HepG2 (cell line): Measurements from ENCODE around the gene MEX3D. TPM values are rescaled to one million over a fixed set of nuclear protein-coding genes. Genes with fewer than 3 reads are reported as not detected.

Experiments
- ATAC-seq: fragments of 200-7000 bp; cut with Tn5 transposase; 3 replicates; pipeline ENCODE4 v1.9.1; 2020; ENCODE audit warnings: mild to moderate bottlenecking, moderate library complexity
- BruUV-seq: library from RNA; stranded (reverse); fragments of 400-500 nt; replicated peaks from 2 replicates; lab custom pipeline; 2021; lab: Mats Ljungman, UMichigan
- CTCF ChIA-PET: fragments of 300-600 bp; formaldehyde crosslinking; extraction: SDS; loops from one replicate; lab custom pipeline; 2021; ENCODE audit warnings: low total read pairs, inconsistent platforms, low intra/inter-chr PET ratio; lab: Yijun Ruan, JAX
- POLR2A ChIA-PET: fragments of 350-600 bp; sonication (Branson Sonifier 250); formaldehyde crosslinking; loops from one replicate; lab custom pipeline; 2020; ENCODE audit warnings: antibody characterized with exemption, inconsistent platforms; lab: Yijun Ruan, JAX
- DNase-seq: peaks from one replicate; pipeline ENCODE4 v3.0.0-alpha.2; 2015; ENCODE audit warnings: low spot score
- FAIRE-seq: peaks from 3 replicates; lab custom pipeline; 2011; peaks lifted over from hg19 to GRCh38; lab: Jason Lieb, UNC
- H2AFZ ChIP-seq: one replicate; pipeline ENCODE4 v1.6.1; 2011; ENCODE audit warnings: low read length, inconsistent platforms
- H3K27ac ChIP-seq: fragments of 300-600 bp; 3 replicates; pipeline ENCODE4 v1.8.0; 2011; ENCODE audit warnings: mixed run types, mild to moderate bottlenecking, mixed read lengths, low read length, inconsistent platforms; ENCODE audit not compliant: insufficient read depth; ENCODE audit errors: extremely low read length
- H3K27me3 ChIP-seq, 2 experiments: fragments of 200-600 bp in 1 of 2; 2 replicates in 1 of 2; 3 replicates in 1 of 2; pipeline versions ENCODE4 v1.6.0 to v1.8.0; 2011; ENCODE audit warnings: low read length in 2 of 2, mild to moderate bottlenecking in 2 of 2, moderate library complexity in 2 of 2, inconsistent platforms in 1 of 2; ENCODE audit not compliant: insufficient read depth in 2 of 2, control insufficient read depth in 1 of 2
- H3K36me3 ChIP-seq, 2 experiments: fragments of 200-600 bp in 1 of 2; replicated peaks in 1 of 2; 2 replicates in 1 of 2; 3 replicates in 1 of 2; pipeline versions ENCODE4 v1.5.1 to v1.8.0; 2011; ENCODE audit warnings: low read length in 2 of 2, inconsistent platforms in 1 of 2; ENCODE audit not compliant: insufficient read depth in 2 of 2, control insufficient read depth in 1 of 2
- H3K4me1 ChIP-seq: 2 replicates; pipeline ENCODE4 v1.5.1; 2012; ENCODE audit warnings: low read length, inconsistent platforms; ENCODE audit not compliant: insufficient read depth
- H3K4me2 ChIP-seq: 2 replicates; pipeline ENCODE4 v1.6.0; 2011; ENCODE audit warnings: low read depth, low read length, inconsistent platforms
- H3K4me3 ChIP-seq, 3 experiments: fragments of 200-600 bp in 1 of 3; sonication (generic), shearing (Covaris generic) in 1 of 3; replicated peaks in 1 of 3; 2 replicates each; pipeline ENCODE4 v1.5.1; 2011 to 2016; ENCODE audit warnings: low read length in 3 of 3, inconsistent platforms in 2 of 3, low read depth in 2 of 3, mild to moderate bottlenecking in 2 of 3, control low read depth in 1 of 3, mixed read lengths in 1 of 3; ENCODE audit not compliant: insufficient read depth in 1 of 3
- H3K79me2 ChIP-seq: one replicate; pipeline ENCODE4 v1.6.1; 2011; ENCODE audit warnings: low read length, inconsistent platforms; ENCODE audit not compliant: insufficient read depth
- H3K9ac ChIP-seq: 2 replicates; pipeline ENCODE4 v1.6.0; 2011; ENCODE audit warnings: mild to moderate bottlenecking, low read depth, low read length, inconsistent platforms; ENCODE audit not compliant: insufficient read depth
- H3K9me3 ChIP-seq: 2 replicates; pipeline ENCODE4 v1.5.1; 2012; ENCODE audit warnings: mild to moderate bottlenecking, low read length
- H4K20me1 ChIP-seq: 2 replicates; pipeline ENCODE4 v1.6.0; 2011; ENCODE audit warnings: inconsistent platforms, mild to moderate bottlenecking, low read length, moderate library complexity; ENCODE audit not compliant: insufficient read depth
- AGO2 ChIP-seq: fragments of 200-400 bp; formaldehyde crosslinking; optimal IDR thresholded peaks from 2 replicates; pipeline ENCODE3; 2017; ENCODE audit warnings: mild to moderate bottlenecking, low read depth, low read length, moderate library complexity
- AKAP8 ChIP-seq: sonication (generic); formaldehyde crosslinking; IDR thresholded peaks from 2 replicates; pipeline ENCODE4 v1.5.1; 2020; ENCODE audit warnings: mild to moderate bottlenecking, missing genetic modification reagents
- ATM ChIP-seq: fragments of 450-650 bp; IDR thresholded peaks from 2 replicates; pipeline ENCODE4 v1.7.1; 2017; ENCODE audit warnings: mild to moderate bottlenecking, borderline replicate concordance
- CREB1 ChIP-seq, 2 experiments: fragments of 450-650 bp in 1 of 2; IDR thresholded peaks; 2 replicates each; pipeline ENCODE4 v1.6.1; 2016 to 2017; ENCODE audit warnings: control low read depth in 1 of 2, mild to moderate bottlenecking in 1 of 2, missing compliant biosample characterization in 1 of 2, missing genetic modification characterization in 1 of 2
- FOXA1 ChIP-seq, 2 experiments: fragments of 450-650 bp in 1 of 2; sonication (generic) in 1 of 2; formaldehyde crosslinking in 1 of 2; IDR thresholded peaks; 2 replicates each; pipeline versions ENCODE4 v1.4.0 to v1.6.1; 2016 to 2020; ENCODE audit warnings: missing genetic modification reagents in 1 of 2
- HOXA9 ChIP-seq: sonication (generic); formaldehyde crosslinking; IDR thresholded peaks from 2 replicates; pipeline ENCODE4 v1.8.1; 2022; ENCODE audit warnings: missing genetic modification reagents, mild to moderate bottlenecking, moderate library complexity, borderline replicate concordance
- KDM2A ChIP-seq: sonication (generic); formaldehyde crosslinking; IDR thresholded peaks from 2 replicates; pipeline ENCODE4 v1.4.0; 2020; ENCODE audit warnings: low read depth, missing genetic modification reagents, borderline replicate concordance
- KDM6A ChIP-seq: IDR thresholded peaks from 2 replicates; pipeline ENCODE4 v1.6.1; 2016; ENCODE audit warnings: low read depth
- LCORL ChIP-seq, 2 experiments: fragments of 450-650 bp in 1 of 2; sonication (generic) in 1 of 2; formaldehyde crosslinking in 1 of 2; IDR thresholded peaks; 2 replicates each; pipeline versions ENCODE4 v1.5.0 to v1.6.1; 2017 to 2020; ENCODE audit warnings: antibody characterized with exemption in 1 of 2, missing genetic modification reagents in 1 of 2
- MNT ChIP-seq: fragments of 450-650 bp; IDR thresholded peaks from 2 replicates; pipeline ENCODE4 v1.6.1; 2016
- POLR2A ChIP-seq, 2 experiments: IDR thresholded peaks; 2 replicates each; pipeline ENCODE4 v1.6.1; 2011; ENCODE audit warnings: low read depth in 2 of 2, low read length in 2 of 2, mild to moderate bottlenecking in 1 of 2, moderate library complexity in 1 of 2; ENCODE audit not compliant: insufficient read depth in 1 of 2
- POLR2AphosphoS5 ChIP-seq: IDR thresholded peaks from 2 replicates; pipeline ENCODE4 v1.6.1; 2012; ENCODE audit warnings: low read depth, low read length
- ZNF230 ChIP-seq: sonication (generic); formaldehyde crosslinking; IDR thresholded peaks from 2 replicates; pipeline ENCODE4 v1.4.0; 2020; ENCODE audit warnings: mild to moderate bottlenecking, missing genetic modification reagents
- ZNF646 ChIP-seq: sonication (generic); formaldehyde crosslinking; IDR thresholded peaks from 2 replicates; pipeline ENCODE4 v1.9.0; 2021; ENCODE audit warnings: mild to moderate bottlenecking, missing genetic modification reagents
- WGBS: methylation state at CpG from one replicate; pipeline ENCODE4 v1.1.6; 2017; ENCODE audit warnings: low lambda C conversion rate; 5-methylcytosine and 5-hydroxymethylcytosine counted together
- in situ Hi-C: cut with HindIII; loops from 2 replicates; pipeline ENCODE4 v1.10.0; 2017; ENCODE audit warnings: low pct_unique_long_range_greater_than_20kb; ENCODE audit not compliant: extremely low pct_ligation_motif_present
- intact Hi-C: fragments of 100-400 bp; cut with micrococcal nuclease; formaldehyde crosslinking; loops from one replicate; pipeline ENCODE4 v1.10.0; 2022; ENCODE audit not compliant: unreplicated experiment
- polyA plus RNA-seq, 8 experiments: library from polyadenylated mRNA; depleted of rRNA in 3 of 8; stranded (reverse) in 7 of 8; unstranded in 1 of 8; fragments of >200 nt; fragmentation: Illumina TruSeq in 4 of 8; extraction: Trizol in 4 of 8; gene quantifications; 2 replicates each; pipeline versions ENCODE4 v1.2.1 to v1.2.3, GENCODE V29; 2011 to 2016; ENCODE audit warnings: low read depth in 4 of 8, missing spikeins in 1 of 8, mixed read lengths in 1 of 8; ENCODE audit not compliant: insufficient read depth in 1 of 8
- total RNA-seq, 5 experiments: library from RNA; depleted of rRNA; stranded (reverse); fragments of >200 nt; fragmentation: Illumina TruSeq; extraction: Trizol; gene quantifications; 2 replicates each; pipeline ENCODE4 v1.2.3, GENCODE V29; 2016; ENCODE audit warnings: low read depth in 1 of 5

The MEX3D gene
- total and polyA plus RNA-seq, 2 of the 13 experiments (the other 11 are each of a cell fraction or from before 2014, with no cell fraction given): 3.6 to 17.1 TPM

- no peak for DNase-seq
- peak; percentile 21 for FAIRE-seq
- TF ChIP-seq POLR2A (IDR thresholded peaks at IDR 0.05; ENCODE audit: insufficient read depth in 1 of 2, low read depth in 2 of 2, low read length in 2 of 2) (peak in 1 of 2 experiments; percentile 24; a peak in 1 of 4 replicates), MNT (peak; percentile 79), ATM (peak; percentile 38; the same call in 1 of the 2 replicates), POLR2AphosphoS5 (no peak), CREB1 (IDR thresholded peaks at IDR 0.05) (peak; percentile 37; the same call in 1 of the 2 replicates), CREB1 (CRISPR knock-in tag; IDR thresholded peaks at IDR 0.05) (no peak), KDM6A (no peak), LCORL (IDR thresholded peaks at IDR 0.05) (0 out of 2 replicates have a peak, but pooled peaks have one; percentile 7), LCORL (CRISPR knock-in tag; IDR thresholded peaks at IDR 0.05) (no peak), ZNF646 (CRISPR knock-in tag) (peak; percentile 98), FOXA1 (IDR thresholded peaks at IDR 0.05) (peak; percentile 42; the same call in 1 of the 2 replicates), FOXA1 (CRISPR knock-in tag; IDR thresholded peaks at IDR 0.05) (no peak), KDM2A (CRISPR knock-in tag) (0 out of 2 replicates have a peak, but pooled peaks have one; percentile 1), ZNF230 (no peak), AKAP8 (CRISPR knock-in tag) (peak; percentile 67; the same call in 1 of the 2 replicates), AGO2 (peak; percentile 31), HOXA9 (CRISPR knock-in tag) (no peak)
These were observed 43.7 kb downstream of the MEX3D start for GRCh38 chr19:1524287-1524971.

More at GRCh38 chr19:1524287-1524971, 43.7 kb downstream of the MEX3D start:
- H3K27me3 ChIP-seq: peaks cover 30 to 60% of the 10 kb centered on the region in 2 experiments
- peaks cover 20% of the 10 kb centered on the region for H3K4me1 ChIP-seq
- H3K27ac ChIP-seq: no peak overlapping the region
- POLR2A ChIA-PET: no interaction called here
- no peak overlapping the region for H3K4me2 ChIP-seq
- no TSS peak for BruUV-seq
- no peak for ATAC-seq
- no peaks in the 10 kb centered on the region for H3K9me3 ChIP-seq
- WGBS: 68% methylated on average over 44 of the region's 49 CpGs
- H2AFZ ChIP-seq: no peak overlapping the region
- H3K4me3 ChIP-seq: no peak overlapping the region
- no peaks in the 10 kb centered on the region for H3K36me3 ChIP-seq
- no peak overlapping the region for H3K9ac ChIP-seq
- H3K79me2 ChIP-seq: no peaks in the 10 kb centered on the region
- CTCF ChIA-PET: no interaction called here
- in situ Hi-C loops: no loop called here
- intact Hi-C loops: no loop called here
- no peaks in the 10 kb centered on the region for H4K20me1 ChIP-seq
